ENCODE results near the gene FAXC. TPM values are rescaled to one million over a fixed set of nuclear protein-coding genes. Genes with fewer than 3 reads are reported as not detected.

Gene FAXC
- total and polyA plus RNA-seq, 8 donors = 0.60 to 6.3 (median 2.4) TPM

- Histone ChIP-seq H3K27me3 (no peaks in the 10 kb centered on the region), H3K9me3 (no peaks in the 10 kb centered on the region), H3K4me1 (no peaks in the 10 kb centered on the region), H3K27ac (no peak overlapping the region), H3K36me3 (no peaks in the 10 kb centered on the region), H3K4me3 (no peak overlapping the region)
- DNase-seq (no peak), FAIRE-seq (no peak), ATAC-seq (no peak)
- 69 to 76% methylated on average over 5 of the region's 5 CpGs for WGBS, 2 donors
- TF ChIP-seq CTCF (IDR thresholded peaks at IDR 0.05) = no peak
- intact Hi-C loops (cut with DNase I) = no loop called here
These were observed 14.6 kb upstream of the FAXC start for GRCh38 chr6:99364026-99364425.

- TF ChIP-seq CTCF (IDR thresholded peaks at IDR 0.05) = no peak
- Histone ChIP-seq H3K4me1 (no peaks in the 10 kb centered on the region), H3K27me3 (no peaks in the 10 kb centered on the region), H3K36me3 (no peaks in the 10 kb centered on the region), H3K27ac (no peak overlapping the region), H3K4me3 (no peak overlapping the region), H3K9me3 (no peaks in the 10 kb centered on the region)
- 83 to 93% methylated on average over 1 of the region's 1 CpG for WGBS, 2 donors
- FAIRE-seq (no peak), ATAC-seq (no peak), DNase-seq (no peak)
- intact Hi-C loops (cut with DNase I) = no loop called here
These were observed 13.3 kb upstream of the FAXC start for GRCh38 chr6:99362678-99363268.

GRCh38 chr6:99359800-99360199 is 10.3 kb upstream of the FAXC start:
- intact Hi-C loops (cut with DNase I) = no loop called here
- Histone ChIP-seq H3K9me3 (no peaks in the 10 kb centered on the region), H3K27me3 (no peaks in the 10 kb centered on the region), H3K36me3 (no peaks in the 10 kb centered on the region), H3K4me1 (no peaks in the 10 kb centered on the region), H3K4me3 (no peak overlapping the region), H3K27ac (no peak overlapping the region)
- no peak for TF ChIP-seq CTCF (IDR thresholded peaks at IDR 0.05)
- no peak for DNase-seq
- FAIRE-seq = no peak
- WGBS, 2 donors = 40 to 43% methylated on average over 1 of the region's 1 CpG
- no peak for ATAC-seq

- no peak overlapping the region for H3K27ac ChIP-seq
- FAIRE-seq (no peak), DNase-seq (no peak), ATAC-seq (no peak)
- H3K36me3 ChIP-seq = no peaks in the 10 kb centered on the region
- intact Hi-C loops (cut with DNase I) = no loop called here
- no peak for TF ChIP-seq CTCF (IDR thresholded peaks at IDR 0.05)
- no peaks in the 10 kb centered on the region for H3K9me3 ChIP-seq
- H3K4me1 ChIP-seq = no peaks in the 10 kb centered on the region
- WGBS, 2 donors = 38 to 44% methylated on average over 1 of the region's 1 CpG
- no peak overlapping the region for H3K4me3 ChIP-seq
- no peaks in the 10 kb centered on the region for H3K27me3 ChIP-seq
These were observed 7.2 kb upstream of the FAXC start for GRCh38 chr6:99356641-99357040.

- 58 to 65% methylated on average over 4 of the region's 4 CpGs for WGBS, 2 donors
- no peak for FAIRE-seq
- no peak for TF ChIP-seq CTCF (IDR thresholded peaks at IDR 0.05)
These were observed 5.5 kb upstream of the FAXC start for GRCh38 chr6:99354983-99355382.

More at GRCh38 chr6:99354983-99355382, 5.5 kb upstream of the FAXC start:
- Histone ChIP-seq H3K4me3 (no peak overlapping the region), H3K27ac (no peak overlapping the region), H3K36me3 (no peaks in the 10 kb centered on the region), H3K4me1 (peaks cover 0 to 6% (median 0%) of the 10 kb centered on the region in 3 donors), H3K9me3 (no peaks in the 10 kb centered on the region), H3K27me3 (no peaks in the 10 kb centered on the region)
- ATAC-seq = no peak
- intact Hi-C loops (cut with DNase I) = no loop called here
- DNase-seq = no peak

Data from pancreas (tissue), 10 donors.